AG10803 (cell line): ENCODE measurements around the gene ZCCHC12.

Experiments
- DNase-seq: peaks from one replicate; pipeline ENCODE4 v3.0.0; 2010; ENCODE audit warnings: low read depth
- H3K4me3 ChIP-seq: 2 replicates; pipeline ENCODE4 v1.5.1; 2011; ENCODE audit warnings: mild to moderate bottlenecking, low read length, control low read depth
- TF ChIP-seq, protein P1 (sequence below): conservative IDR thresholded peaks from 2 replicates; pipeline ENCODE4 v1.5.1; 2011; ENCODE audit warnings: mild to moderate bottlenecking, low read length, control low read depth, inconsistent platforms

Gene ZCCHC12

DNA sequence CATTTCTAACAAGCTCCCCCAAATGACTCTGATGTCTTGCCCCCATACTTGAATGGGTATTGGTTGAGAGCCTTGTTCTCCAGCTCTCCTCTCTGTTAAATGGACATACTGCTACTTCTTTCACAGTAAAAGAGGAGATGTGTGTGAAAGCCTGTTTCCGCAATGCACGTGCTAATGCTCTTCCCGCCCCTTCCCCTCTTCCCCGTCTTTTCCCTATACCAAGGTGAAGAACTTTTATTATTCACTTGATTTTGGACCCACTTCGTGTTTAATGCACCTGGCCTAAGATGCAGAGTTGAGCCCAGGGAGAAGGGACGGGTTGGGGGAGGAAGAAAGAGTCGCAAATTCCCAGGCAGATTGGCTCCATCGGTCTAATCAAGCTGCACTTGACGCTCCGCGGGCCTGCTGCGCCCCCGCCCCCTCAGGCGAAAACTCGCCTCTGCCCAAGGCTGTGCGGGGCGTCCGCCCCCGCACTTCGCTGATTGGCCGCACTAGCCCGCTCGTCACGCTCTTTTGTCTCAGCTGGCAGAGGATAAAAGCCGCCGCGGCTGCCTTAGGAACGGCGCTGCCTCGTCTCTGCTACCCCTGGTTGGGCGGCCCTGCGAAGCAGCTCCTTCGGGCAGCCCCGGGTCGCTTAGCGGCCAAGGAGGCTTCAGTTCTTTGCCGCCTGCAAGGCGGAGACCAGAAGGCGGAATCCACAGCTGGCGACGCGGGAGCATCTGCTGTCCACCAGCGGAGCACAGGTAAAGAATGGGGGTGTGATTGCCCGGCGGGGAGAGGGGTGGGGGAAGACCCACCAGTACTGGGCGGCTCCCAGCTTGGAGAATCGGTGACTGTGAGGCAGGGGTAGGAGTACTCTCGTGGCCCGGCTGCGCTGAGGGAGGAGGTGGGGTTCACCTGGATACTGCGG lies at the start of gene ZCCHC12:
Gene ZCCHC12 (plus strand): TSS at position 562 of the 910 bp plus-strand sequence. CDS start 1,421 bp downstream, outside the sequence.
- peak within 1 kb of the TSS; percentile 27 for H3K4me3 ChIP-seq
- DNase-seq, result no peak

DNA sequence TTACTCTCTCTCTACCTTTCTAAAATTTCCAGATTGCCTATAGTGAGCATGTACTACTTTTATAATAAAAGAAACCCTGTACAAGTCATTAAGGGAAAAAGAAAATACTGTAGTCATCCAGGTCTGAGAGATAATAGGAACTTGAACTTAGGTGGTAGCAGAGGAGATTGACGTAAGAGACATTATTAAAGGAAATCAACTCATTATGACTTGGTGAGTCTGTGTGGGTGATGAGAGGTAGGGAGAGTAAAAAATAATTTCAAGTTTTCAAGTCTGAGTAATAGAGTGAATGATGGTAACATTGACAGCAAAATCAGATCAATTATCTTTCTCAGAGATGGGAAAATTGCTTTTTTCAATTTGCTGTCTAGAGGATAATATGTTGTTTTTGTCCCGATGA lies 44.0 kb upstream of the ZCCHC12 start:
- TF ChIP-seq, protein P1, sequence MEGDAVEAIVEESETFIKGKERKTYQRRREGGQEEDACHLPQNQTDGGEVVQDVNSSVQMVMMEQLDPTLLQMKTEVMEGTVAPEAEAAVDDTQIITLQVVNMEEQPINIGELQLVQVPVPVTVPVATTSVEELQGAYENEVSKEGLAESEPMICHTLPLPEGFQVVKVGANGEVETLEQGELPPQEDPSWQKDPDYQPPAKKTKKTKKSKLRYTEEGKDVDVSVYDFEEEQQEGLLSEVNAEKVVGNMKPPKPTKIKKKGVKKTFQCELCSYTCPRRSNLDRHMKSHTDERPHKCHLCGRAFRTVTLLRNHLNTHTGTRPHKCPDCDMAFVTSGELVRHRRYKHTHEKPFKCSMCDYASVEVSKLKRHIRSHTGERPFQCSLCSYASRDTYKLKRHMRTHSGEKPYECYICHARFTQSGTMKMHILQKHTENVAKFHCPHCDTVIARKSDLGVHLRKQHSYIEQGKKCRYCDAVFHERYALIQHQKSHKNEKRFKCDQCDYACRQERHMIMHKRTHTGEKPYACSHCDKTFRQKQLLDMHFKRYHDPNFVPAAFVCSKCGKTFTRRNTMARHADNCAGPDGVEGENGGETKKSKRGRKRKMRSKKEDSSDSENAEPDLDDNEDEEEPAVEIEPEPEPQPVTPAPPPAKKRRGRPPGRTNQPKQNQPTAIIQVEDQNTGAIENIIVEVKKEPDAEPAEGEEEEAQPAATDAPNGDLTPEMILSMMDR, result no peak
- H3K4me3 ChIP-seq, result no peak overlapping the region
- no peak for DNase-seq

More for the DNA sequence above, at the start of gene ZCCHC12:
- TF ChIP-seq, protein P1, result no peak

DNA sequence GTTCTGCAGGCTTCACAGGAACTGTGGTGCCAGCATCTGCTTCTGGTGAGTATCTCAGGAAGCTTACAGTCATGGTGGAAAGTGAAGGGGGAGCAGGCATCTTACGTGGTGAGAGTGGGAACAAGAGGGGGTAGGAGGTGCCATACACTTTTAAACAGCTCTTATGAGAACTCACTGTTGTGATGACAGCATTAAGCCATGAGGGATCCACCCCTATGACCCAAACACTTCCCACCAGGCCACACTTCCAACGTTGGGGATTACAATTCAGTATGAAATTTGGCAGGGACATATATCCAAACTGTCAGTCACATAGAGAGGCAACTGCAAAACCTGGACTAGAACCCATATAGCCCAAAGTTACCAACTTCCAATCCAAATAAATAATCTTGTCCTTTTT lies 43.1 kb upstream of the ZCCHC12 start:
- H3K4me3 ChIP-seq, result no peak overlapping the region
- no peak for DNase-seq
- TF ChIP-seq, protein P1, result no peak

DNA sequence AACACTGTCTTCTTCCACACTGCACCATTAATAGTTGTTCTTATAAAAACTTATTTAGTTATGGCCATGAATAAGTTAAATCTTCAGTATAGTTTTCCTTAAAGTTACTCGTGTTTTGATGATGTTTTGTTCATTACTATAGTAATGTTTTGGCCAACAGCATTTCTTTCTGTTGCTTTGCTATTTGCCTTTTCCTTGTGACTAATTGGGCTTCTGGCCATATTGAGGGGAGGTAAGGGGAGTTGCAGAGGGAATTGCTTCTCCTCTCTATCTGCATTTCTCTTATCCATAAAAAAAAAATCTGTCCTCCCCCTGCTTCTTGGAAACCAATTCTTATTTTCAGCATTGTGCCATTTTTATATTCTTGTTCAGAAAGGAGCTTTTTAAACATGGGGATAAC lies 42.7 kb upstream of the ZCCHC12 start:
- peak; percentile 29 for DNase-seq
- H3K4me3 ChIP-seq, result no peak overlapping the region
- TF ChIP-seq, protein P1, result no peak

DNA sequence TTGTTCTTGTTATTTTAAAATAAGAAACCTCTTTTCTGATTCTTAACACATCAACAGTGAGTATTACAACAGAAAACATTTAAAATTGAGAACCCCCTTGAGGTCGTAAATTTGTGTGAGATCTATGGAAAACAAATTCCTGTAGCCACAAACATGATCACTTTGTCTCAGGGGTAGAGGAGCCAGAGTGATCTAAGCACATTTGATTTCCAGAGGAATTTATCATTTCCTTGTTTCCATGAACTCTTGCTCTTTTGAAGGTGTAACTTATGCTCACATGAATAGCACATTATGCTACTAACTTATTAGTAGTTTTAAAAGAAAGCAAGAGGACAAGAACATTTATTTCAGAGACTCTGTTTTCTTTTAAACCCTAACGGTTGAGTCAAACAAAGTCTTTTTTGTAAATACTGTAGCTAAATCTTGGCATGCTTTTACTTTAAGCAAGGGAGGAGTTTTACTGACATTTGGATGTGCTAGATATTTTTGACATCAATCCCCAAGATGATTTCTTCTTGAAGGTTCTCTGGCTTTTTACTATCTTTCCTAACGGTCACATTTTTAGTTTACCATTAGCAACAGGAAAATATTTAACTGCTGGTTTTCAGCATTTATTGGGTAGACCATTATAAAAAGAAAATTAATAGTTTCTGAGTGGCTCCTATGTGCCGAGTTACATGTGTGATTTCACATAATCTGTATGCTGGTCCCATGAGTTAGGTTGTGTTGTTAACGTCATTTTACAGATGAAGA lies 27.9 kb upstream of the ZCCHC12 start:
- TF ChIP-seq, protein P1, result no peak
- peak; percentile 44 for DNase-seq
- no peak overlapping the region for H3K4me3 ChIP-seq

DNA sequence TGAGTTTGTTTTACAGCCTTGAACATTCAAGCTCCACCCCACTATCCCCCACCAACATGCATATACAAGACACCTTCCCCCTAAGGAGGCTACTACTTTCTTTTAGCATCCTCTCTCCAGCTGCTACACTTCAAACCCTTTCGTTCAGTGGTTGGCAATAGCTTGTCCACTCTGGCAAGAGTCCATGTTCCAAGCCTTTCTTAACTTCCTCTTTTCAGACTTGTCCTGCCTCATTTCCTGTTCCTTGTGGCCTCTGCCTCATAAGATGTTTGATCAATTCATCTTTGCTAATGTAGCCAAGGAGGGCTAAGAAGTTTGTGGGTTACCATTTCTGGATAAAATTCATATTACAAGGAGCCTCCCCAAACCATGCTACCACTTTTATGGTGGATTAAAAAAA lies 20.8 kb upstream of the ZCCHC12 start:
- DNase-seq, result peak; percentile 34
- TF ChIP-seq, protein P1, result no peak
- no peak overlapping the region for H3K4me3 ChIP-seq
